Endodermal cell (in vitro differentiated cells): Measurements from ENCODE around the gene IKZF5. TPM values are rescaled to one million over a fixed set of nuclear protein-coding genes. Genes with fewer than 3 reads are reported as not detected.

Source experiments
- DNase-seq: peaks from one replicate; pipeline ENCODE4 v3.0.0-alpha.2; 2017
- H3K27ac ChIP-seq: 2 replicates; pipeline ENCODE4 v1.5.1; 2013; ENCODE audit warnings: mild to moderate bottlenecking, low read depth, low read length, moderate library complexity
- H3K27me3 ChIP-seq: 2 replicates; pipeline ENCODE4 v1.6.1; 2013; ENCODE audit warnings: mild to moderate bottlenecking, low read length, moderate library complexity; ENCODE audit not compliant: insufficient read depth, control insufficient read depth, poor library complexity, severe bottlenecking
- H3K36me3 ChIP-seq: 2 replicates; pipeline ENCODE4 v1.7.0; 2013; ENCODE audit warnings: mild to moderate bottlenecking, low read length, moderate library complexity; ENCODE audit not compliant: control insufficient read depth, insufficient read depth
- H3K4me1 ChIP-seq: one replicate; pipeline ENCODE4 v1.7.0; 2013; ENCODE audit warnings: low read length; ENCODE audit not compliant: control insufficient read depth, insufficient read depth
- H3K4me3 ChIP-seq: 2 replicates; pipeline ENCODE4 v1.5.1; 2013; ENCODE audit warnings: mild to moderate bottlenecking, low read length, moderate library complexity
- H3K9ac ChIP-seq: 2 replicates; pipeline ENCODE4 v1.6.1; 2013; ENCODE audit warnings: mild to moderate bottlenecking, low read length, moderate library complexity; ENCODE audit not compliant: poor library complexity, severe bottlenecking; ENCODE audit errors: extremely low read depth
- H3K9me3 ChIP-seq: 2 replicates; pipeline ENCODE4 v1.6.1; 2013; ENCODE audit warnings: mild to moderate bottlenecking, low read length, moderate library complexity; ENCODE audit not compliant: control insufficient read depth
- H3K27ac Mint-ChIP-seq: 2 replicates; pipeline ENCODE4 v1.8.0; 2020; ENCODE audit warnings: mixed read lengths
- H3K27me3 Mint-ChIP-seq: 2 replicates; pipeline ENCODE4 v1.8.0; 2021; ENCODE audit warnings: mild to moderate bottlenecking, mixed read lengths; ENCODE audit not compliant: insufficient read depth
- H3K36me3 Mint-ChIP-seq: 2 replicates; pipeline ENCODE4 v1.8.0; 2020; ENCODE audit warnings: low read depth, mixed read lengths
- H3K4me1 Mint-ChIP-seq: 2 replicates; pipeline ENCODE4 v1.8.0; 2020; ENCODE audit warnings: mixed read lengths
- H3K4me3 Mint-ChIP-seq: 2 replicates; pipeline ENCODE4 v1.8.0; 2020; ENCODE audit warnings: mild to moderate bottlenecking, moderate library complexity, mixed read lengths
- H3K9me3 Mint-ChIP-seq: 2 replicates; pipeline ENCODE4 v1.8.0; 2020; ENCODE audit warnings: mild to moderate bottlenecking, mixed read lengths
- WGBS, 2 experiments: methylation state at CpG; one replicate each; pipeline versions ENCODE4 v1.1.5 to v1.1.7; 2013; ENCODE audit warnings: missing lambda C conversion rate in 2 of 2, mixed read lengths in 1 of 2; ENCODE audit not compliant: insufficient coverage in 1 of 2, insufficient read length in 1 of 2; 5-methylcytosine and 5-hydroxymethylcytosine counted together
- total RNA-seq, 2 donors: library from RNA; stranded (reverse); fragmentation: NEBNext Ultra II Directional in 1 of 2; extraction: Animal tissue kit (Norgen Biotek cat#: 25700) in 1 of 2; gene quantifications; 2 replicates in 1 of 2; 3 replicates in 1 of 2; pipeline ENCODE4 v1.2.1, GENCODE V29; 2021
- TF ChIP-seq, protein P1 (sequence below): fragments of 200-600 bp; sonication (generic); conservative IDR thresholded peaks from 2 replicates; pipeline ENCODE4 v1.5.0; 2021; ENCODE audit warnings: antibody characterized with exemption, mild to moderate bottlenecking

Gene IKZF5
- total RNA-seq, 2 donors from 2014 or later, result 10.3 to 14.4 TPM

DNA sequence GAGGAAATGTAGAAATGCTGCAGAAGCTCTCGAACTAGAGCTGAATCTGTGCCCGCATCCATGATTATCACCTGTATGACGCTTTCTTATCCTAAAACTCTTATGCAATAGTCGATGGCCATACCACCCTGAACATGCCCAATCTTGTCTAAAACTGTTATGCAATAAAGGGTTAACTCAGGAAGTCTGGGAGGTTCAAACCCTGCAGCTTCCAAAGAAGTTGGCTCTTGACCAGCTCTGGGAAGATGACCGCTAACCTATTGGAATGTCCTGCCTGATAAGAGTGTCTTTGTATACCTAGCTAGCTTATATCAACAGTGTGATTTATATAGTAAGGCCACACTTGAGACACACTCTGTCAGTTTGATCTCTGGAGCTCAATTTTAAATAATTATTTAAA lies 51.1 kb downstream of the IKZF5 start:
- DNase-seq, result no peak
- peaks cover 25% of the 10 kb centered on the region for H3K27me3 ChIP-seq
- peaks cover 13% of the 10 kb centered on the region for H3K9me3 Mint-ChIP-seq
- H3K27ac ChIP-seq, result no peak overlapping the region
- H3K4me3 ChIP-seq, result no peak overlapping the region
- peaks cover 10% of the 10 kb centered on the region for H3K9me3 ChIP-seq
- WGBS, 2 experiments, result 92 to 100% methylated on average over 3 to 5 of the region's 5 CpGs
- peaks cover 6% of the 10 kb centered on the region for H3K4me1 Mint-ChIP-seq
- no peaks in the 10 kb centered on the region for H3K4me1 ChIP-seq
- no peak overlapping the region for H3K27ac Mint-ChIP-seq
- TF ChIP-seq, protein P1, sequence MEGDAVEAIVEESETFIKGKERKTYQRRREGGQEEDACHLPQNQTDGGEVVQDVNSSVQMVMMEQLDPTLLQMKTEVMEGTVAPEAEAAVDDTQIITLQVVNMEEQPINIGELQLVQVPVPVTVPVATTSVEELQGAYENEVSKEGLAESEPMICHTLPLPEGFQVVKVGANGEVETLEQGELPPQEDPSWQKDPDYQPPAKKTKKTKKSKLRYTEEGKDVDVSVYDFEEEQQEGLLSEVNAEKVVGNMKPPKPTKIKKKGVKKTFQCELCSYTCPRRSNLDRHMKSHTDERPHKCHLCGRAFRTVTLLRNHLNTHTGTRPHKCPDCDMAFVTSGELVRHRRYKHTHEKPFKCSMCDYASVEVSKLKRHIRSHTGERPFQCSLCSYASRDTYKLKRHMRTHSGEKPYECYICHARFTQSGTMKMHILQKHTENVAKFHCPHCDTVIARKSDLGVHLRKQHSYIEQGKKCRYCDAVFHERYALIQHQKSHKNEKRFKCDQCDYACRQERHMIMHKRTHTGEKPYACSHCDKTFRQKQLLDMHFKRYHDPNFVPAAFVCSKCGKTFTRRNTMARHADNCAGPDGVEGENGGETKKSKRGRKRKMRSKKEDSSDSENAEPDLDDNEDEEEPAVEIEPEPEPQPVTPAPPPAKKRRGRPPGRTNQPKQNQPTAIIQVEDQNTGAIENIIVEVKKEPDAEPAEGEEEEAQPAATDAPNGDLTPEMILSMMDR, result no peak
- peaks cover 42% of the 10 kb centered on the region for H3K27me3 Mint-ChIP-seq
- peaks cover 4% of the 10 kb centered on the region for H3K36me3 Mint-ChIP-seq
- no peak overlapping the region for H3K9ac ChIP-seq
- H3K4me3 Mint-ChIP-seq, result no peak overlapping the region
- no peaks in the 10 kb centered on the region for H3K36me3 ChIP-seq

- H3K27me3 ChIP-seq, result peaks cover 25% of the 10 kb centered on the region
- no peak overlapping the region for H3K27ac ChIP-seq
- Mint-ChIP-seq H3K4me3 (no peak overlapping the region), H3K27ac (no peak overlapping the region), H3K4me1 (peaks cover 6% of the 10 kb centered on the region), H3K36me3 (peaks cover 4% of the 10 kb centered on the region), H3K27me3 (peaks cover 42% of the 10 kb centered on the region), H3K9me3 (peaks cover 13% of the 10 kb centered on the region)
- H3K9ac ChIP-seq, result no peak overlapping the region
- no peaks in the 10 kb centered on the region for H3K36me3 ChIP-seq
- 100% methylated on average over 1 of the region's 1 CpG; no CpG with 5 or more reads in 1 of the 2 experiments for WGBS, 2 experiments
- no peak for DNase-seq
- peaks cover 8% of the 10 kb centered on the region for H3K9me3 ChIP-seq
- no peak overlapping the region for H3K4me3 ChIP-seq
- TF ChIP-seq, protein P1, result no peak
- H3K4me1 ChIP-seq, result no peaks in the 10 kb centered on the region
Measured at GRCh38 chr10:122955892-122956291, 52.7 kb downstream of the IKZF5 start.

GRCh38 chr10:122954731-122955050 lies 53.9 kb downstream of the IKZF5 start:
- peaks cover 8% of the 10 kb centered on the region for H3K9me3 ChIP-seq
- peaks cover 6% of the 10 kb centered on the region for H3K36me3 ChIP-seq
- peak overlapping the region; percentile 85 for H3K4me3 ChIP-seq
- no peak overlapping the region for H3K27ac ChIP-seq
- TF ChIP-seq, protein P1, result no peak
- Mint-ChIP-seq H3K27me3 (peaks cover 38% of the 10 kb centered on the region), H3K36me3 (peaks cover 6% of the 10 kb centered on the region), H3K4me3 (peak overlapping the region; percentile 74), H3K9me3 (peaks cover 13% of the 10 kb centered on the region), H3K27ac (no peak overlapping the region), H3K4me1 (peaks cover 6% of the 10 kb centered on the region)
- no peak for DNase-seq
- WGBS, 2 experiments, result 90 to 93% methylated on average over 9 to 13 of the region's 13 CpGs
- H3K9ac ChIP-seq, result no peak overlapping the region
- H3K27me3 ChIP-seq, result peaks cover 25% of the 10 kb centered on the region
- H3K4me1 ChIP-seq, result no peaks in the 10 kb centered on the region
